ENCODE results near the gene GHRH. TPM values are rescaled to one million over a fixed set of nuclear protein-coding genes. Genes with fewer than 3 reads are reported as not detected.

GHRH gene
- total RNA-seq, 1 donor from 2014 or later = not detected

DNA sequence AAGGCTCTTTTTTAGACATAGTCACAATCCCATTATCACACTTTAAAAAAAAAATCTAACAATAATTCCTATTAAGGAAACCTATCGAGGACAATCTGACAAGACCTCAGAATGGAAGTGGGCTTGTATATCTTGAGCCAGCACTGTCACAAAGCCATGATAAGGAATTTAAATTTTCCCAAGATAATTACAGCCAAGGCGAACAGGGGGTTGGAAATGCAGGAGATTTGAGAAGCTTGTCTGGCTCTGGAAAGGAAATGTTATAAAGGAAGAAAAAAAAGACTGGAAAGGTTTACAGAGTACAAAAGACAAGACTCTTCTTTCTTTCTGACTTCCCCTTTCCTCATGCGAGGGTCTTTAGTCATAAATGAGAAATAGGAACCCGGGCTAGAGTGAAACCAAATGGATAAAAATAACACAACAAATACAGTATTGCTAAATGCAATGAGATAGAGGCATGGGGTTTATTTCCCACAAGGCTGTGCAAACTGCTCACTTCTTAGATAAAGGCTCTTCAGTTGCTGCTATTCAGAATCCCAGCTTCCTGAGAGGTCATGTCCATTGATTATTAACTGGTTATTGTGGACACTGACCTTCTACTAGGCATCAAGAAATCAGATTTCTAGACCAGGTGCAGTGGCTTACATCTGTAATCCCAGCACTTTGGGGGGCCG lies 13.4 kb upstream of the GHRH start:
- no peak overlapping the region for H3K4me3 Mint-ChIP-seq
- peak overlapping the region; percentile 64 for H3K27ac Mint-ChIP-seq (ENCODE audit: unreplicated experiment)
- H3K4me1 Mint-ChIP-seq = peaks cover 22% of the 10 kb centered on the region
- no peaks in the 10 kb centered on the region for H3K36me3 Mint-ChIP-seq (ENCODE audit: low read depth)
- no peak for TF ChIP-seq CTCF (conservative IDR thresholded peaks at IDR 0.05)
- no peaks in the 10 kb centered on the region for H3K9me3 Mint-ChIP-seq
- DNase-seq (ENCODE audit: low read depth, low spot score) = no peak
- H3K27me3 Mint-ChIP-seq (ENCODE audit: low read depth) = no peaks in the 10 kb centered on the region

- Mint-ChIP-seq H3K9me3 (no peaks in the 10 kb centered on the region), H3K27me3 (ENCODE audit: low read depth) (no peaks in the 10 kb centered on the region), H3K27ac (ENCODE audit: unreplicated experiment) (no peak overlapping the region), H3K4me1 (peaks cover 30% of the 10 kb centered on the region), H3K36me3 (ENCODE audit: low read depth) (no peaks in the 10 kb centered on the region), H3K4me3 (no peak overlapping the region)
- no peak for TF ChIP-seq CTCF (conservative IDR thresholded peaks at IDR 0.05)
- DNase-seq (ENCODE audit: low read depth, low spot score) = no peak
These were observed 12.4 kb upstream of the GHRH start for GRCh38 chr20:37273988-37274387.

- no peak for TF ChIP-seq CTCF (conservative IDR thresholded peaks at IDR 0.05)
- no peak for DNase-seq (ENCODE audit: low read depth, low spot score)
- no peaks in the 10 kb centered on the region for H3K9me3 Mint-ChIP-seq
- no peaks in the 10 kb centered on the region for H3K27me3 Mint-ChIP-seq (ENCODE audit: low read depth)
- peak overlapping the region; percentile 19 for H3K27ac Mint-ChIP-seq (ENCODE audit: unreplicated experiment)
- no peaks in the 10 kb centered on the region for H3K36me3 Mint-ChIP-seq (ENCODE audit: low read depth)
- H3K4me1 Mint-ChIP-seq = peaks cover 44% of the 10 kb centered on the region
- H3K4me3 Mint-ChIP-seq = no peak overlapping the region
These were observed 9.8 kb upstream of the GHRH start for GRCh38 chr20:37271421-37271768.

GRCh38 chr20:37270576-37271420 lies 9.2 kb upstream of the GHRH start:
- DNase-seq (ENCODE audit: low read depth, low spot score) = no peak
- no peak for TF ChIP-seq CTCF (conservative IDR thresholded peaks at IDR 0.05)
- peak overlapping the region; percentile 84 for H3K27ac Mint-ChIP-seq (ENCODE audit: unreplicated experiment)
- no peak overlapping the region for H3K4me3 Mint-ChIP-seq
- H3K27me3 Mint-ChIP-seq (ENCODE audit: low read depth) = no peaks in the 10 kb centered on the region
- no peaks in the 10 kb centered on the region for H3K9me3 Mint-ChIP-seq
- no peaks in the 10 kb centered on the region for H3K36me3 Mint-ChIP-seq (ENCODE audit: low read depth)
- H3K4me1 Mint-ChIP-seq = peaks cover 49% of the 10 kb centered on the region

GRCh38 chr20:37267667-37268313 lies 6.2 kb upstream of the GHRH start:
- no peaks in the 10 kb centered on the region for H3K9me3 Mint-ChIP-seq
- H3K36me3 Mint-ChIP-seq (ENCODE audit: low read depth) = no peaks in the 10 kb centered on the region
- TF ChIP-seq CTCF (conservative IDR thresholded peaks at IDR 0.05) = no peak
- H3K27ac Mint-ChIP-seq (ENCODE audit: unreplicated experiment) = peak overlapping the region; percentile 99
- peaks cover 41% of the 10 kb centered on the region for H3K4me1 Mint-ChIP-seq
- H3K27me3 Mint-ChIP-seq (ENCODE audit: low read depth) = no peaks in the 10 kb centered on the region
- H3K4me3 Mint-ChIP-seq = peak overlapping the region; percentile 80
- peak; percentile 61 for DNase-seq (ENCODE audit: low read depth, low spot score)

All from neural crest cell (in vitro differentiated cells).